ENCODE data around the gene UMAD1.

- TF ChIP-seq CTCF (IDR thresholded peaks at IDR 0.05) (no peak), POLR2A (IDR thresholded peaks at IDR 0.05) (peak; percentile 81 to 85)
Observed at GRCh38 chr7:7640221-7641128, at the start of gene UMAD1.
